ENCODE results near the gene PSAPL1. TPM values are rescaled to one million over a fixed set of nuclear protein-coding genes. Genes with fewer than 3 reads are reported as not detected.

The PSAPL1 gene
- total and polyA plus RNA-seq, 4 donors = not detected

GRCh38 chr4:7415927-7416686, 18.6 kb downstream of the PSAPL1 start:
- no peaks in the 10 kb centered on the region for H3K9me3 ChIP-seq (ENCODE audit: control insufficient read depth in 4 of 4, low read length in 3 of 4)
- no peak overlapping the region for H3K27ac ChIP-seq (ENCODE audit: low read depth in 1 of 2, low read length in 2 of 2)
- H3K36me3 ChIP-seq (ENCODE audit: control insufficient read depth in 4 of 4, insufficient read depth in 3 of 4, low read depth in 1 of 4, low read length in 3 of 4) = no peaks in the 10 kb centered on the region
- H3K27me3 ChIP-seq (ENCODE audit: control insufficient read depth in 4 of 4, insufficient read depth in 4 of 4, low read length in 3 of 4) = no peaks in the 10 kb centered on the region
- WGBS = 85% methylated on average over 16 of the region's 16 CpGs
- H3K4me3 ChIP-seq (ENCODE audit: low read depth in 1 of 3, low read length in 3 of 3) = no peak overlapping the region
- no peaks in the 10 kb centered on the region for H3K4me1 ChIP-seq (ENCODE audit: control insufficient read depth in 4 of 4, insufficient read depth in 4 of 4, low read length in 3 of 4)
- TF ChIP-seq ZBTB33 (IDR thresholded peaks at IDR 0.05) (no peak), HNF4G (IDR thresholded peaks at IDR 0.05) (no peak), FOXA1 (IDR thresholded peaks at IDR 0.05) (no peak), JUND (IDR thresholded peaks at IDR 0.05) (no peak), RAD21 (IDR thresholded peaks at IDR 0.05) (no peak), EGR1 (IDR thresholded peaks at IDR 0.05; ENCODE audit: low read depth in 2 of 2) (no peak), FOXA2 (IDR thresholded peaks at IDR 0.05) (no peak), TAF1 (conservative IDR thresholded peaks at IDR 0.05) (no peak), GABPA (IDR thresholded peaks at IDR 0.05 in 1 of 2, conservative IDR thresholded peaks at IDR 0.05 in 1 of 2) (no peak), REST (IDR thresholded peaks at IDR 0.05) (no peak)
- H3K9ac ChIP-seq (ENCODE audit: low read depth in 1 of 2, low read length in 2 of 2) = no peak overlapping the region
- DNase-seq (ENCODE audit: low spot score) = no peak

GRCh38 chr4:7414736-7415510, 19.8 kb downstream of the PSAPL1 start:
- H3K36me3 ChIP-seq (ENCODE audit: control insufficient read depth in 4 of 4, insufficient read depth in 3 of 4, low read depth in 1 of 4, low read length in 3 of 4) = no peaks in the 10 kb centered on the region
- H3K4me1 ChIP-seq (ENCODE audit: control insufficient read depth in 4 of 4, insufficient read depth in 4 of 4, low read length in 3 of 4) = no peaks in the 10 kb centered on the region
- no peak overlapping the region for H3K27ac ChIP-seq (ENCODE audit: low read depth in 1 of 2, low read length in 2 of 2)
- WGBS = 64% methylated on average over 12 of the region's 12 CpGs
- H3K9me3 ChIP-seq (ENCODE audit: control insufficient read depth in 4 of 4, low read length in 3 of 4) = no peaks in the 10 kb centered on the region
- H3K4me3 ChIP-seq (ENCODE audit: low read depth in 1 of 3, low read length in 3 of 3) = no peak overlapping the region
- DNase-seq (ENCODE audit: low spot score) = no peak
- H3K9ac ChIP-seq (ENCODE audit: low read depth in 1 of 2, low read length in 2 of 2) = no peak overlapping the region
- H3K27me3 ChIP-seq (ENCODE audit: control insufficient read depth in 4 of 4, insufficient read depth in 4 of 4, low read length in 3 of 4) = no peaks in the 10 kb centered on the region
- TF ChIP-seq FOXA2 (IDR thresholded peaks at IDR 0.05) (no peak), HNF4A (conservative IDR thresholded peaks at IDR 0.05) (no peak), TAF1 (conservative IDR thresholded peaks at IDR 0.05) (no peak), REST (IDR thresholded peaks at IDR 0.05) (no peak), MAX (IDR thresholded peaks at IDR 0.05) (no peak), RXRA (IDR thresholded peaks at IDR 0.05) (no peak), NR2F2 (IDR thresholded peaks at IDR 0.05) (no peak), JUND (IDR thresholded peaks at IDR 0.05) (no peak), SP1 (IDR thresholded peaks at IDR 0.05) (no peak), CTCF (IDR thresholded peaks at IDR 0.05; ENCODE audit: low read depth, low read length, missing input control) (no peak), EGR1 (IDR thresholded peaks at IDR 0.05; ENCODE audit: low read depth in 2 of 2) (no peak), HNF4G (IDR thresholded peaks at IDR 0.05) (no peak), FOXA1 (IDR thresholded peaks at IDR 0.05) (no peak), YY1 (IDR thresholded peaks at IDR 0.05) (no peak), GABPA (IDR thresholded peaks at IDR 0.05 in 1 of 2, conservative IDR thresholded peaks at IDR 0.05 in 1 of 2) (no peak)

All from liver (tissue), 9 donors.